GM12878 (cell line): ENCODE measurements around the gene INKA1. TPM values are rescaled to one million over a fixed set of nuclear protein-coding genes. Genes with fewer than 3 reads are reported as not detected.

ENCODE experiments used
- ATAC-seq: fragments of 200-7000 bp; cut with Tn5 transposase; 3 replicates; pipeline ENCODE4 v1.9.1; 2020; ENCODE audit warnings: mild to moderate bottlenecking, moderate library complexity
- BruUV-seq: library from RNA; stranded (reverse); fragments of 400-500 nt; replicated peaks from 2 replicates; lab custom pipeline; 2021; lab: Mats Ljungman, UMichigan
- CTCF ChIA-PET: fragments of 300-600 bp; sonication (Branson Sonifier 250); formaldehyde crosslinking; extraction: SDS; loops from one replicate; lab custom pipeline; 2021; ENCODE audit warnings: inconsistent platforms; lab: Yijun Ruan, JAX
- POLR2A ChIA-PET: fragments of 350-600 bp; formaldehyde crosslinking; extraction: SDS; loops from one replicate; lab custom pipeline; 2021; ENCODE audit warnings: inconsistent platforms; lab: Charles Lee
- RAD21 ChIA-PET: fragments of 300-600 bp; sonication (Branson Sonifier 250); formaldehyde crosslinking; loops from one replicate; lab custom pipeline; 2023; ENCODE audit warnings: antibody characterized with exemption; ENCODE audit not compliant: unreplicated experiment; lab: Charles Lee
- SMC1A ChIA-PET: fragments of 300-600 bp; sonication (Branson Sonifier 250); formaldehyde crosslinking; loops from one replicate; lab custom pipeline; 2023; ENCODE audit not compliant: unreplicated experiment, uncharacterized antibody; lab: Charles Lee
- DNase-seq: peaks from one replicate; pipeline ENCODE4 v3.0.0-alpha.2; 2011; ENCODE audit warnings: low read depth, low spot score
- FAIRE-seq: peaks from 3 replicates; lab custom pipeline; 2011; peaks lifted over from hg19 to GRCh38; lab: Jason Lieb, UNC
- H2AFZ ChIP-seq: 2 replicates; pipeline ENCODE4 v1.6.0; 2011; ENCODE audit warnings: low read depth, low read length, control low read depth; ENCODE audit not compliant: control insufficient read depth
- H3K27ac ChIP-seq: 2 replicates; pipeline ENCODE4 v1.5.1; 2011; ENCODE audit warnings: control low read depth; ENCODE audit not compliant: control insufficient read depth, insufficient read depth
- H3K27me3 ChIP-seq, 2 experiments: replicated peaks in 1 of 2; 2 replicates each; pipeline versions ENCODE4 v1.6.0 to v1.6.1; 2011; ENCODE audit warnings: low read length in 1 of 2; ENCODE audit not compliant: control insufficient read depth in 2 of 2, insufficient read depth in 2 of 2
- H3K36me3 ChIP-seq, 2 experiments: 2 replicates each; pipeline ENCODE4 v1.5.1; 2011; ENCODE audit warnings: low read length in 1 of 2; ENCODE audit not compliant: control insufficient read depth in 2 of 2, insufficient read depth in 2 of 2
- H3K4me1 ChIP-seq: 2 replicates; pipeline ENCODE4 v1.6.1; 2011; ENCODE audit warnings: mild to moderate bottlenecking, low read length, moderate library complexity, mixed read lengths; ENCODE audit not compliant: control insufficient read depth, insufficient read depth
- H3K4me2 ChIP-seq: 2 replicates; pipeline ENCODE4 v1.6.0; 2011; ENCODE audit warnings: control low read depth; ENCODE audit not compliant: control insufficient read depth, insufficient read depth
- H3K4me3 ChIP-seq: fragments of 200-600 bp; sonication (generic); 2 replicates; pipeline ENCODE4 v1.5.1; 2016
- H3K79me2 ChIP-seq: 2 replicates; pipeline ENCODE4 v1.6.0; 2011; ENCODE audit warnings: low read length; ENCODE audit not compliant: control insufficient read depth, insufficient read depth
- H3K9ac ChIP-seq: 2 replicates; pipeline ENCODE4 v1.8.0; 2011; ENCODE audit warnings: low read length, control low read depth, mixed read lengths; ENCODE audit not compliant: control insufficient read depth, insufficient read depth
- H3K9me3 ChIP-seq: replicated peaks from 3 replicates; pipeline ENCODE4 v1.5.1; 2011; ENCODE audit warnings: mild to moderate bottlenecking, low read length; ENCODE audit not compliant: control insufficient read depth, insufficient read depth
- H4K20me1 ChIP-seq: 2 replicates; pipeline ENCODE4 v1.6.0; 2011; ENCODE audit not compliant: control insufficient read depth, insufficient read depth
- ATF7 ChIP-seq: fragments of 450-650 bp; IDR thresholded peaks from 2 replicates; pipeline ENCODE4 v1.6.1; 2016; ENCODE audit warnings: low read depth, mild to moderate bottlenecking
- BACH1 ChIP-seq: fragments of 450-650 bp; IDR thresholded peaks from 2 replicates; pipeline ENCODE4 v1.6.1; 2017; ENCODE audit warnings: mild to moderate bottlenecking, borderline replicate concordance
- BHLHE40 ChIP-seq, 2 experiments: fragments of 450-650 bp in 1 of 2; IDR thresholded peaks; 2 replicates each; pipeline ENCODE4 v1.6.1; 2011 to 2017; ENCODE audit warnings: low read depth in 2 of 2, borderline replicate concordance in 1 of 2, improper control_type of control experiment in 1 of 2, low read length in 1 of 2, mild to moderate bottlenecking in 1 of 2
- BMI1 ChIP-seq: fragments of 450-650 bp; IDR thresholded peaks from 2 replicates; pipeline ENCODE4 v1.6.1; 2016; ENCODE audit warnings: mild to moderate bottlenecking, moderate library complexity, borderline replicate concordance
- EED ChIP-seq: sonication (generic); IDR thresholded peaks from 2 replicates; pipeline ENCODE4 v1.6.1; 2016; ENCODE audit warnings: antibody characterized with exemption, low read depth
- EP300 ChIP-seq, 2 experiments: fragments of 150-350 bp in 1 of 2; IDR thresholded peaks; 2 replicates each; pipeline ENCODE4 v1.6.1; 2011 to 2012; ENCODE audit warnings: low read depth in 2 of 2, low read length in 2 of 2, borderline replicate concordance in 1 of 2, improper control_type of control experiment in 1 of 2, inconsistent platforms in 1 of 2; ENCODE audit not compliant: control insufficient read depth in 1 of 2
- IKZF1 ChIP-seq: fragments of 450-650 bp; conservative IDR thresholded peaks from 2 replicates; pipeline ENCODE4 v1.6.1; 2017; ENCODE audit warnings: antibody characterized with exemption, mild to moderate bottlenecking
- IKZF2 ChIP-seq, 2 experiments: fragments of 450-650 bp; IDR thresholded peaks; 2 replicates each; pipeline ENCODE4 v1.6.1; 2017; ENCODE audit warnings: mild to moderate bottlenecking in 2 of 2, moderate library complexity in 2 of 2
- MEF2A ChIP-seq: IDR thresholded peaks from 2 replicates; pipeline ENCODE4 v1.6.1; 2011; ENCODE audit warnings: low read depth, mild to moderate bottlenecking, low read length, moderate library complexity; ENCODE audit not compliant: insufficient read depth
- NBN ChIP-seq: fragments of 450-650 bp; IDR thresholded peaks from 2 replicates; pipeline ENCODE4 v1.6.1; 2016
- NR2C1 ChIP-seq: fragments of 450-650 bp; IDR thresholded peaks from 2 replicates; pipeline ENCODE4 v1.6.1; 2017; ENCODE audit warnings: antibody characterized with exemption, mild to moderate bottlenecking, moderate library complexity
- PAX5 ChIP-seq: IDR thresholded peaks from 2 replicates; pipeline ENCODE4 v1.6.1; 2011; ENCODE audit warnings: low read depth, low read length, borderline replicate concordance
- SIN3A ChIP-seq: IDR thresholded peaks from 2 replicates; pipeline ENCODE4 v1.6.1; 2012; ENCODE audit warnings: low read depth, low read length, improper control_type of control experiment
- WGBS: methylation state at CpG from one replicate; pipeline ENCODE4 v1.1.6; 2016; ENCODE audit warnings: low lambda C conversion rate; ENCODE audit not compliant: insufficient replicate concordance, insufficient coverage; ENCODE audit errors: missing lambda C conversion rate; 5-methylcytosine and 5-hydroxymethylcytosine counted together
- in situ Hi-C: fragments of 300-500 bp; cut with MboI; formaldehyde crosslinking; loops from 9 replicates; pipeline ENCODE4 v1.14.3; 2018; ENCODE audit warnings: mixed read lengths
- intact Hi-C: fragments of 100-400 bp; cut with micrococcal nuclease; formaldehyde crosslinking; loops from one replicate; pipeline ENCODE4 v1.14.2; 2022; ENCODE audit not compliant: unreplicated experiment
- polyA plus RNA-seq, 11 experiments: library from polyadenylated mRNA; depleted of rRNA in 4 of 11; unstranded in 6 of 11; stranded (reverse) in 5 of 11; fragments of >200 nt; fragmentation: Nextera tagmentation in 4 of 11; fragmentation: Illumina TruSeq in 1 of 11; extraction: Ambion mirVana in 4 of 11; extraction: Trizol in 1 of 11; gene quantifications; 1 replicate in 1 of 11; 2 replicates in 10 of 11; pipeline versions ENCODE4 v1.2.1 to v1.2.3, GENCODE V29; 2011 to 2016; ENCODE audit warnings: inconsistent platforms in 2 of 11, missing spikeins in 2 of 11, low read depth in 1 of 11
- total RNA-seq, 4 experiments: library from RNA; depleted of rRNA in 3 of 4; stranded (reverse); fragments of >200 nt in 3 of 4; fragmentation: Illumina TruSeq in 1 of 4; extraction: Trizol in 1 of 4; gene quantifications; 2 replicates each; pipeline versions ENCODE4 v1.2.1 to v1.2.3, GENCODE V29; 2013 to 2021
- TF ChIP-seq, protein P1 (sequence below): fragments of 450-650 bp; IDR thresholded peaks from 2 replicates; pipeline ENCODE4 v1.6.1; 2016; ENCODE audit warnings: mild to moderate bottlenecking
- TF ChIP-seq, protein P2 (sequence below): fragments of 450-650 bp; IDR thresholded peaks from 2 replicates; pipeline ENCODE4 v1.6.1; 2017; ENCODE audit warnings: mild to moderate bottlenecking, moderate library complexity
- TF ChIP-seq, protein P3 (sequence below): fragments of 450-650 bp; IDR thresholded peaks from 2 replicates; pipeline ENCODE4 v1.6.1; 2017; ENCODE audit warnings: low read depth, mild to moderate bottlenecking, moderate library complexity

Gene INKA1
- total and polyA plus RNA-seq, 10 of the 15 experiments (the other 5 are each of a cell fraction or from before 2014, with no cell fraction given) = 0.32 to 10.5 (median 4.9) TPM

DNA sequence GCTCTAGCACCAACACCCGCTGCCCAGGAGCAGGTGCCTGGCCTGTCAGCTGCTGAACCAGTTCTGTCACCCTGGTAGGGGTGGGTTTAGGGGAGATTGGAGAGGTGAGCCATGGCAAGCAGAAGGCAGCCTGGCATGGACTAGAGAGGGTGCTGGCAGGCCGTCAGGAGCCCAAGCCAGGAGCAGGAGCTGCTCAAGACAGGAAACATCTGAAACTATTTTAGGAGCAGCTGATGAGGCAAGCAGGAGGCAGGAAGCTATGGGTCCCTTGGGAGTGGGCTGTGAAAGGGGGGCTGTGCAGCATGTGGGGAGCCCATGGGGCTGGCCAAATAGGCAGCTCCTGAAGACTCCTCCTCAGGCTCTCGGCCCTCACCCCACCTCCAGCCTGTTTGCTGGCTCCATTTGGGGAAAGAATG lies 2.3 kb downstream of the INKA1 start:
- Histone ChIP-seq H2AFZ (no peak overlapping the region), H3K4me2 (peak overlapping the region; percentile 60), H3K9me3 (no peaks in the 10 kb centered on the region), H3K27ac (peak overlapping the region; percentile 77), H3K27me3 (no peaks in the 10 kb centered on the region; a peak in 1 of 4 replicates), H4K20me1 (no peaks in the 10 kb centered on the region), H3K4me3 (peak overlapping the region; percentile 43; the same call in 1 of the 2 replicates), H3K36me3 (peaks cover 0 to 2% of the 10 kb centered on the region in 2 experiments; a peak in 1 of 4 replicates), H3K79me2 (no peaks in the 10 kb centered on the region; the same call in 1 of the 2 replicates), H3K9ac (peak overlapping the region; percentile 57), H3K4me1 (peaks cover 43% of the 10 kb centered on the region)
- ATAC-seq = peak; percentile 9
- FAIRE-seq = no peak
- intact Hi-C loops (no loop called here), in situ Hi-C loops (no loop called here)
- WGBS = 0% methylated on average over 3 of the region's 3 CpGs
- DNase-seq = no peak
- CTCF ChIA-PET = interaction anchor here (1.0 to 12.0 kb wide), 7 partner anchors 11 to 266 kb away, joined by 3 to 327 read pairs (median 5); partner anchors contain the start of genes MON1A, MST1R and UBA7
- no TSS peak for BruUV-seq
- RAD21 ChIA-PET = interaction anchor here (0.8 to 8.0 kb wide), 11 partner anchors 8 to 266 kb away, joined by 4 to 182 read pairs (median 6); partner anchors contain the start of genes IP6K1, MON1A, TRAIP and UBA7
- SMC1A ChIA-PET = interaction anchor here (0.7 to 9.4 kb wide), 12 partner anchors 9 to 314 kb away, joined by 3 to 146 read pairs (median 4); partner anchors contain the start of genes GMPPB and UBA7
- POLR2A ChIA-PET = interaction anchor here (0.6 to 2.1 kb wide), 8 partner anchors 8 to 776 kb away, joined by 3 to 15 read pairs (median 4); partner anchors contain the start of gene UBA7
- TF ChIP-seq EP300 (IDR thresholded peaks at IDR 0.05; ENCODE audit: borderline replicate concordance in 1 of 2, control insufficient read depth in 1 of 2, low read depth in 2 of 2, low read length in 2 of 2) (0 out of 4 replicates have a peak, but pooled peaks of 1 of the 2 experiments have one; percentile 21), SIN3A (no peak), BACH1 (no peak), NBN (0 out of 2 replicates have a peak, but pooled peaks have one; percentile 22), BHLHE40 (IDR thresholded peaks at IDR 0.05; ENCODE audit: borderline replicate concordance in 1 of 2, low read depth in 2 of 2, low read length in 1 of 2) (peak in 1 of 2 experiments; percentile 29; a peak in 2 of 4 replicates), IKZF2 (IDR thresholded peaks at IDR 0.05) (peak; percentile 43 to 52; a peak in 2 of 4 replicates), ATF7 (0 out of 2 replicates have a peak, but pooled peaks have one; percentile 34), PAX5 (0 out of 2 replicates have a peak, but pooled peaks have one; percentile 24), EED (peak; percentile 62), MEF2A (peak; percentile 86), BMI1 (no peak), IKZF1 (peak; percentile 71), NR2C1 (no peak)
- TF ChIP-seq, protein P1, sequence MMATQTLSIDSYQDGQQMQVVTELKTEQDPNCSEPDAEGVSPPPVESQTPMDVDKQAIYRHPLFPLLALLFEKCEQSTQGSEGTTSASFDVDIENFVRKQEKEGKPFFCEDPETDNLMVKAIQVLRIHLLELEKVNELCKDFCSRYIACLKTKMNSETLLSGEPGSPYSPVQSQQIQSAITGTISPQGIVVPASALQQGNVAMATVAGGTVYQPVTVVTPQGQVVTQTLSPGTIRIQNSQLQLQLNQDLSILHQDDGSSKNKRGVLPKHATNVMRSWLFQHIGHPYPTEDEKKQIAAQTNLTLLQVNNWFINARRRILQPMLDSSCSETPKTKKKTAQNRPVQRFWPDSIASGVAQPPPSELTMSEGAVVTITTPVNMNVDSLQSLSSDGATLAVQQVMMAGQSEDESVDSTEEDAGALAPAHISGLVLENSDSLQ = 0 out of 2 replicates have a peak, but pooled peaks have one; percentile 16
- TF ChIP-seq, protein P2, sequence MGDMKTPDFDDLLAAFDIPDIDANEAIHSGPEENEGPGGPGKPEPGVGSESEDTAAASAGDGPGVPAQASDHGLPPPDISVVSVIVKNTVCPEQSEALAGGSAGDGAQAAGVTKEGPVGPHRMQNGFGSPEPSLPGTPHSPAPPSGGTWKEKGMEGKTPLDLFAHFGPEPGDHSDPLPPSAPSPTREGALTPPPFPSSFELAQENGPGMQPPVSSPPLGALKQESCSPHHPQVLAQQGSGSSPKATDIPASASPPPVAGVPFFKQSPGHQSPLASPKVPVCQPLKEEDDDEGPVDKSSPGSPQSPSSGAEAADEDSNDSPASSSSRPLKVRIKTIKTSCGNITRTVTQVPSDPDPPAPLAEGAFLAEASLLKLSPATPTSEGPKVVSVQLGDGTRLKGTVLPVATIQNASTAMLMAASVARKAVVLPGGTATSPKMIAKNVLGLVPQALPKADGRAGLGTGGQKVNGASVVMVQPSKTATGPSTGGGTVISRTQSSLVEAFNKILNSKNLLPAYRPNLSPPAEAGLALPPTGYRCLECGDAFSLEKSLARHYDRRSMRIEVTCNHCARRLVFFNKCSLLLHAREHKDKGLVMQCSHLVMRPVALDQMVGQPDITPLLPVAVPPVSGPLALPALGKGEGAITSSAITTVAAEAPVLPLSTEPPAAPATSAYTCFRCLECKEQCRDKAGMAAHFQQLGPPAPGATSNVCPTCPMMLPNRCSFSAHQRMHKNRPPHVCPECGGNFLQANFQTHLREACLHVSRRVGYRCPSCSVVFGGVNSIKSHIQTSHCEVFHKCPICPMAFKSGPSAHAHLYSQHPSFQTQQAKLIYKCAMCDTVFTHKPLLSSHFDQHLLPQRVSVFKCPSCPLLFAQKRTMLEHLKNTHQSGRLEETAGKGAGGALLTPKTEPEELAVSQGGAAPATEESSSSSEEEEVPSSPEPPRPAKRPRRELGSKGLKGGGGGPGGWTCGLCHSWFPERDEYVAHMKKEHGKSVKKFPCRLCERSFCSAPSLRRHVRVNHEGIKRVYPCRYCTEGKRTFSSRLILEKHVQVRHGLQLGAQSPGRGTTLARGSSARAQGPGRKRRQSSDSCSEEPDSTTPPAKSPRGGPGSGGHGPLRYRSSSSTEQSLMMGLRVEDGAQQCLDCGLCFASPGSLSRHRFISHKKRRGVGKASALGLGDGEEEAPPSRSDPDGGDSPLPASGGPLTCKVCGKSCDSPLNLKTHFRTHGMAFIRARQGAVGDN = peak; percentile 46
- TF ChIP-seq, protein P3, sequence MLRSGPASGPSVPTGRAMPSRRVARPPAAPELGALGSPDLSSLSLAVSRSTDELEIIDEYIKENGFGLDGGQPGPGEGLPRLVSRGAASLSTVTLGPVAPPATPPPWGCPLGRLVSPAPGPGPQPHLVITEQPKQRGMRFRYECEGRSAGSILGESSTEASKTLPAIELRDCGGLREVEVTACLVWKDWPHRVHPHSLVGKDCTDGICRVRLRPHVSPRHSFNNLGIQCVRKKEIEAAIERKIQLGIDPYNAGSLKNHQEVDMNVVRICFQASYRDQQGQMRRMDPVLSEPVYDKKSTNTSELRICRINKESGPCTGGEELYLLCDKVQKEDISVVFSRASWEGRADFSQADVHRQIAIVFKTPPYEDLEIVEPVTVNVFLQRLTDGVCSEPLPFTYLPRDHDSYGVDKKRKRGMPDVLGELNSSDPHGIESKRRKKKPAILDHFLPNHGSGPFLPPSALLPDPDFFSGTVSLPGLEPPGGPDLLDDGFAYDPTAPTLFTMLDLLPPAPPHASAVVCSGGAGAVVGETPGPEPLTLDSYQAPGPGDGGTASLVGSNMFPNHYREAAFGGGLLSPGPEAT = 0 out of 2 replicates have a peak, but pooled peaks have one; percentile 24
